Stimulated activated CD4-positive, alpha-beta T cell treated with anti-CD3 and anti-CD28 coated beads, Interleukin-2, amount 100 ng/mL, for 4 hours (primary cell): ENCODE measurements around the gene KRTAP17-1.
"Not testable (repeated sequence)": the region's sequence is repeated elsewhere in the genome, so short reads cannot be mapped to it uniquely, and the experiment has no call there.

ENCODE experiments used
- DNase-seq: peaks from one replicate; pipeline ENCODE4 v3.0.0-alpha.2; 2020; ENCODE audit warnings: low read depth

KRTAP17-1 gene, protein sequence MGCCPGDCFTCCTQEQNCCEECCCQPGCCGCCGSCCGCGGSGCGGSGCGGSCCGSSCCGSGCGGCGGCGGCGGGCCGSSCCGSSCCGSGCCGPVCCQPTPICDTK

GRCh38 chr17:41315204-41315794 is at the start of gene KRTAP17-1:
TSS of gene KRTAP17-1 (minus strand) at chr17:41315710. CDS start at chr17:41315650, 60 bp downstream.
- no peak for DNase-seq

- DNase-seq, result no peak
These were observed 48.4 kb upstream of the KRTAP17-1 start for GRCh38 chr17:41363881-41364280.

GRCh38 chr17:41360296-41360995 is 44.9 kb upstream of the KRTAP17-1 start:
- no peak for DNase-seq

- DNase-seq, result no peak
These were observed 39.0 kb upstream of the KRTAP17-1 start for GRCh38 chr17:41354536-41354935.

DNA sequence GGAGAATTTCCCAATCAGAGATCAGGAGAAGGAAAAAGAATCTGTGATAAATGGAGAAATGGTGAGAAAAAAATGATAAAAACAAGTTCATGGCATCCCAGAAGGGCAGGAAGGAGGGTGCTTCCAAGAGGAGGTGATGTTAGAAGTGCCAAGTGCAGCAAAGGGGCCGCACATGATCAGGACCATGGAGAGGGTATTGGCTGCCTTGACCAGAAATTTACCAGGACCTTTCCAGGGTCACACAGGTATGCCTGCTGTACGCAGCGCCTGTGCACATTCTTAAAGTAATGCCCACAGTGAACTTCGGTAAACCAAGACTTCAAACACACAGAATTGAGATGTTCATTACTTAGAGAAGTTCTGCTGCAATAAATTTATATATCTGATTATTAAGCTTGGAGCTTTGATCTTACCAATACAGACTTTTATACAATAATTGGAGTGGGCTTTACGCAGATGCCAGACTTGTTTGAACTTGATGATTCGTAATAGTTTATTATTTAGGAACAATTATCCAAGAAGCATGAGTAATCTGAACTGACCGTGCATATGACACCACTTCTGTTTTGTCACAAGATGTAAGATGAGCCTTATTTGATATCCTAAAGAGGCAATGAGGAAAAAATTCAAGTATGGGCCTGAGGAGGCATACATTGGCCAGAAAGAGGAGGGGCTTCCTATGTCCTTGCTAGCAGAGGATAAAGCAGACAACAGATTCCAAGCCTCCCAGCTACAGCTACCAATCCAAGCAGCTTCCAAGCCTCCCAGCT is 37.3 kb upstream of the KRTAP17-1 start:
- no peak for DNase-seq

GRCh38 chr17:41351177-41351576 is 35.7 kb upstream of the KRTAP17-1 start:
- no peak for DNase-seq

- not testable (repeated sequence) for DNase-seq
These were observed 34.9 kb upstream of the KRTAP17-1 start, which contains the start of gene KRT33A for GRCh38 chr17:41350381-41350878. TSS of gene KRT33A (minus strand) at chr17:41350828. CDS start at chr17:41350767, 61 bp downstream.

DNA sequence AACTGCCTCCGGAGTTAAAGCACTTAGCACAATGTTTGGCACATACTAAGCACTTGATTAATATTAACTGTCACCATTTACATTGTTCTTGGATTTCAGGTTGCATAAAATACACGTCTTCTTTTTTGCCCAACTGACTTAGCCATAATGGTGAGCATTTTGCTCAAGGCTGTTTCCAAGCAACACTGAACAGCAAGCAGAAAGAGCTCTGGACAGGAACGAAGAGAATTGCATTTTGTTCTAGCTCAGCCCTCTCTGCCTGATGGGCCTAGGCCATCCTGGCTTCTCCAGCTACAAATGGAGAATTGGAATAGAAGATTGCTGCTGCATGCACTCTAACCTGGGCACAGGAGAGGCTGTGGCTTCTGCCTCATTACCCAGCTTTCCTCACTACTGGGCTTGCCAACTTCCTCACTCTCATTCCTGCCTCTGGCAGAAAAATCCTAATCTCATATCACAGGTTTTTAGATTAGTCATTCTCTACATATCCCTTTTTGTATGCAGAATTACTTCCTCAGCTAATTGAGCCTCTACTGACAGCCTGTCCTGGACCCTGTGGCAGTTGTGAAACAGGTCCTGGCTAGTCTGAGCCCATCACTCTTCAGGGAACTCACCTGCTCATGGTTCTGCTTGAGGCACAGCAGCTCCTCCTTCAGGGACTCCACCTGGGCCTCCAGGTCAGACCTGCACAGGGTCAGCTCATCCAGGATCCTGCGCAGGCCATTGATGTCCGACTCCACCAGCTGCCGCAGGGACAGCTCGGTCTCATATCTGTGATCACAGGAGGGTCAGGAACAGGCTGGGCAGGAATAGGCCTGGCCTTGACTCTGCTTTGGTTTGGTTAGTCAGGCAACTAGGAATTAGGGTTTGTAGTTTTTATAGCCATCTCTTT is 32.6 kb upstream of the KRTAP17-1 start:
- DNase-seq, result no peak

DNA sequence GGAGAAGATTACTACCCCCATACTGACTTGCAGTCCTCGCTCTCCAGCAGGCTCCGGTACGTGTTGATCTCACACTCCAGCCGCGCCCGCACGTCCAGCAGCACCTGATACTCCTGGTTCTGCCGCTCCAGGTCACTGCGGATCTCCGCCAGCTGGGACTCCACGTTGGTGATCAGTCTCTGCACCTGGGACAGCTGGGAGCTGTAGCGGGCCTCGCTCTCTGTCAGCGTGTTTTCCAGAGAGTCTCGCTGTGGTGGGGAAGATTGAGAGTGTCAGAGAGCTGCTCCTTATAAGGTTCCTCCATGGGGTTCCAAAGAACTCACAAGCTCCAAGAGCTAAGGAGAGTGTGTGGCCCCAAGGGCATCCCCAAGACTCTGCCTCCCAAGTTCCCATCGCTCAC is 30.9 kb upstream of the KRTAP17-1 start:
- DNase-seq, result not testable (repeated sequence)

DNA sequence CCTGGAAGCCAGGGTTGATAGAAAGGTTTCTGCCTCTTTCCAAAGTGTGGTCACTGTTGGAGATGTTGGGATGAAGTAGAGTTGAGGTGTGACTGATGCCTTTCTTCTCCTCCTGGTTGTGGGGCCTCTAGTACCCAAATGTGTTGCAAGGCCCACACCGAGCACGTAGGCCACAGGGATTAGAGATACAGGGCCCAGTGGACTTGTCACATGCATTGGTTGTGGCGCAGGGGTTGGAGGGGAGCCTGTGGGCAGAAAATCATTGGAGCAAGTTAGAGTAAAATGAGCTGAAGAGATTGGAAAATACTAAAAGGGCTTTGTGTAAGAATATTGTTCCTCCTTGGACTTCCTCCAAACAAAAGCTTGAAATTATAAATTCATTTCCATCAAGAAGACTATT is 30.5 kb upstream of the KRTAP17-1 start:
- no peak for DNase-seq

GRCh38 chr17:41343029-41343428 is 27.5 kb upstream of the KRTAP17-1 start:
- DNase-seq, result no peak

DNA sequence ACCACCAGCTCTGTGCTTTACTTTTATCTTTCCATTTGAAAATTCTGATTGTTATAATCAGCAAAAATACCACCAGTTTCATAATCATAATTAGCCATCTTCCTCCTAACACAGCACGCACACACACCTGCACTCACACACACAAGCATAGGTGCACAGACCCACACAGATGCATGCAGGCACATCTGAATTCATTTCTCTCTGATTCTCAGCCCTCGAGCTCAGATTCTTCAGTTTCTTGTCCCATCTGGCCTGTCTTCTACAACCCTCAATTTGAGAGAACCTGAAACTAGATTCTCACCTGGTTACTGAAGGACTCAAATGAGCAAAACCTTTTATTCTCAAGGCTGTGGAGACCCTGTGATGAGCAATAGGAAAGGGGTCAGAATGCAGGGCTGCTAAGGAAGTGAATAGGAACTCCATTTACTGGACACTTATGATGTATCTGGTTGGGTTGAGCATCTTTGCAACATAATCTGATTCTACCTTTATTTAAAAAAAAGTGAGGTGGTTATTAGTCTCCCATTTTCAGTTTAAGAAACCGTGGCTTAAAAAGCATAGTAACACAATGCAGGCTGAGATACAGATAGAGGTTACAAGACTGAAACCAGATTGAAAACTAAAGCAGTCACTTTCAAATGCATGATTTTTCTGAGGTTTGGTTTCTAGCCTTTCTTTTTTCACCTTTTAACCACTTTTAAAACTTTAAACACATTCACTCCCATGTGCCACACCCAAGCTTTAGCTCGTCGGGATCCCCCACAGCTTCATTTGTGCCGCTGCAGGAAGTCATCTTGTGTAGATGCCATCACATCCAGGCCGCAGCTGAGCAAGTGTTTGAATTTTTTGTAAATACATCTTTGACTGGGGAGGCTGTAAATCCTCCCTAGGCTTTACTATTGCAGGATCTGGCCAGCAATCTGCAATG is 25.7 kb upstream of the KRTAP17-1 start:
- DNase-seq, result peak; percentile 16

DNA sequence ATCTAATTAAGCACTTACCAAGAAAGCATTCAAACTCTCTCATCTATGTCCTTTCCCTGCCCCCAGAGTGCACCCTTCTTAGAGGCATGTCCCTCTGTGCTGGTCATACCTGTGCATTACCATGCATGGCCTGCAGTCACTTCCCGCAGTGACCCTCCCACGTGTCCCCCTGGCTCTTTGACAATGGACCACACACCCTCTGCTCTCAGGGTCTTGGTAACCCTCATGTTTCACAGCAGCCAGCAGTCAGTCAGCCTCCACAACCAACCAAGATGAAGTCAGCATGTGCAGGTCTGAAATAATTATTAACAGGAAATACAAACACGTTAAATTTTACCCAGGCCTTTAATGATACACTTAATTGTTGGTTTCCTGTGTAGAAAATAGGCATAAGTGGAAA is 25.0 kb upstream of the KRTAP17-1 start:
- DNase-seq, result no peak

- no peak for DNase-seq
These were observed 24.2 kb upstream of the KRTAP17-1 start for GRCh38 chr17:41339571-41340172.

GRCh38 chr17:41338961-41339485 is 23.5 kb upstream of the KRTAP17-1 start:
- peak; percentile 26 for DNase-seq

DNA sequence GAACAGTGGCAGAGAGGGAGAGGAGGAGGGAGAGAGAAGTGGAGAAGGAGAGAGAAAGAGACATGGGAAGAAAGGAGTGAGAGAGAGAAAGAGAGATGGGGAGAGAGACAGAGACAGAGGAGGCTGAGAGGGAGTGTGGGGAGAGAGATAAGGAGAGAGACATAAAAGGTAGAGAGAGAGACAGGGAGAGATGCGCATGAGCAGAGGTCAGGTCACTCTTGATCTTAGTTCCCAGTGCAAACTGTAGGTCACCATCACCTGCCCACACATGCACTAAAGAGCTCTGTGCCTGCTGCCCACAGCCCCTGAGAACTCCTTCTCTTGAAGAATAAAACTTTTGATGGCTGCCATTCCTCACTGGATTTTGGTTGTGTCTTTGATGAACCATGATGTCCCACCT is 20.2 kb upstream of the KRTAP17-1 start:
- DNase-seq, result no peak

- DNase-seq, result no peak
These were observed 19.1 kb upstream of the KRTAP17-1 start for GRCh38 chr17:41334385-41335305.

DNA sequence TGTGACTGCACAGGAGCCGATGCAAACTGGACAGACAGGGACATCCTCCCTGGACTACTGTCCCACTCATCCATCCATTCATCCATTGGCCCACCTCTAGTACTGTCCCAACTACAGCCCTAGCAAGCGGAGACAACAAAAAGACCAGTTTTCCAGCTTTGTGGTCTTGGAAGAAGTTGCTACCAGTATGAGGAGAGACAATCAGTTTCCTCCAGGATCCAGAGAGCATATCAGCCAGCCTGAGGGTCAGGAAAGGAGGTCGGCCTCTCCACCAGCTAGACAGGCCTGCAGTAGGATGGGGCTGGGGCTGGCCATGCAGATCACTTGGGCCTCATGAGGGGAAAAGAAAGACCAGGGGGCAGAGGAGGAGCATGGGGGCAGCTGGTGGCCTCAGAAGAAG is 18.3 kb upstream of the KRTAP17-1 start:
- no peak for DNase-seq

- no peak for DNase-seq
These were observed 17.6 kb upstream of the KRTAP17-1 start for GRCh38 chr17:41333098-41333497.
